Right lobe of liver (tissue), 6 donors: ENCODE data around the gene ADAMTS16. TPM values are rescaled to one million over a fixed set of nuclear protein-coding genes. Genes with fewer than 3 reads are reported as not detected.

ENCODE experiments used
- ATAC-seq, 4 donors: fragments of 200-7000 bp; cut with Tn5 transposase; one replicate each; pipeline ENCODE4 v1.9.1; 2020; ENCODE audit warnings: mild to moderate bottlenecking in 4 of 4, moderate library complexity in 4 of 4
- DNase-seq, 3 donors: peaks; one replicate each; pipeline ENCODE4 v3.0.0-alpha.2; 2020
- H3K27ac ChIP-seq, 3 donors: fragments of 200-600 bp; one replicate each; pipeline ENCODE4 v1.8.0; 2022
- H3K27me3 ChIP-seq, 2 donors: fragments of 200-600 bp; one replicate each; pipeline ENCODE4 v1.8.0; 2022
- H3K36me3 ChIP-seq, 4 donors: fragments of 200-600 bp; sonication (generic) in 1 of 4; one replicate each; pipeline versions ENCODE4 v1.5.1 to v1.8.0; 2017 to 2022; ENCODE audit warnings: control low read depth in 1 of 4
- H3K4me1 ChIP-seq, 4 donors: fragments of 200-600 bp; sonication (generic) in 1 of 4; one replicate each; pipeline versions ENCODE4 v1.5.1 to v1.8.0; 2017 to 2022; ENCODE audit warnings: control low read depth in 1 of 4
- H3K4me3 ChIP-seq, 3 donors: fragments of 200-600 bp; one replicate each; pipeline ENCODE4 v1.8.0; 2022
- H3K9me3 ChIP-seq, 4 donors: fragments of 200-600 bp; sonication (generic) in 1 of 4; one replicate each; pipeline versions ENCODE4 v1.5.1 to v1.8.0; 2017 to 2022; ENCODE audit warnings: control low read depth in 1 of 4
- POLR2A ChIP-seq: fragments of 450-650 bp; IDR thresholded peaks from one replicate; pipeline ENCODE4 v1.6.1; 2017; ENCODE audit warnings: antibody characterized with exemption, mild to moderate bottlenecking
- WGBS: methylation state at CpG from one replicate; pipeline ENCODE4 v1.1.6; 2018; ENCODE audit warnings: low coverage, low lambda C conversion rate; ENCODE audit not compliant: insufficient coverage; ENCODE audit errors: missing lambda C conversion rate; 5-methylcytosine and 5-hydroxymethylcytosine counted together
- intact Hi-C, 2 donors: fragments of 100-400 bp; cut with DNase I; formaldehyde crosslinking; loops; one replicate each; pipeline versions ENCODE4 v1.11.2 to v1.14.1; 2022
- total RNA-seq, 6 experiments: library from RNA; depleted of rRNA in 2 of 6; stranded (reverse); fragments of >200 nt in 2 of 6; fragmentation: NEBNext Ultra II Directional in 3 of 6; extraction: Animal tissue kit (Norgen Biotek cat#: 25700) in 3 of 6; gene quantifications; one replicate each; pipeline versions ENCODE4 v1.1.0 to v1.2.4, GENCODE V29; 2016 to 2023
- TF ChIP-seq, protein P1 (sequence below), 4 donors: fragments of 200-600 bp in 3 of 4; fragments of 450-650 bp in 1 of 4; IDR thresholded peaks; one replicate each; pipeline versions ENCODE4 v1.5.1 to v1.8.0; 2016 to 2022; ENCODE audit warnings: antibody characterized with exemption in 4 of 4, mild to moderate bottlenecking in 2 of 4
- donor health status: DM: no; HTN: yes; CAD: no.
- donor health status: DM: no; HTN: no; CAD: no.
- donor health status: DM: no; HTN: no; CAD: no.
- donor health status: DM: no; HTN: yes; CAD: no.
- donor health status: DM: no; HTN: yes; CAD: no.

Gene ADAMTS16
- total RNA-seq, 6 experiments from 2014 or later: not detected

GRCh38 chr5:5220901-5221631 lies 80.9 kb downstream of the ADAMTS16 start:
- Histone ChIP-seq H3K9me3 (no peaks in the 10 kb centered on the region), H3K27ac (no peak overlapping the region), H3K27me3 (no peaks in the 10 kb centered on the region), H3K36me3 (no peaks in the 10 kb centered on the region), H3K4me3 (no peak overlapping the region), H3K4me1 (no peaks in the 10 kb centered on the region)
- DNase-seq: no peak
- TF ChIP-seq, protein P1, sequence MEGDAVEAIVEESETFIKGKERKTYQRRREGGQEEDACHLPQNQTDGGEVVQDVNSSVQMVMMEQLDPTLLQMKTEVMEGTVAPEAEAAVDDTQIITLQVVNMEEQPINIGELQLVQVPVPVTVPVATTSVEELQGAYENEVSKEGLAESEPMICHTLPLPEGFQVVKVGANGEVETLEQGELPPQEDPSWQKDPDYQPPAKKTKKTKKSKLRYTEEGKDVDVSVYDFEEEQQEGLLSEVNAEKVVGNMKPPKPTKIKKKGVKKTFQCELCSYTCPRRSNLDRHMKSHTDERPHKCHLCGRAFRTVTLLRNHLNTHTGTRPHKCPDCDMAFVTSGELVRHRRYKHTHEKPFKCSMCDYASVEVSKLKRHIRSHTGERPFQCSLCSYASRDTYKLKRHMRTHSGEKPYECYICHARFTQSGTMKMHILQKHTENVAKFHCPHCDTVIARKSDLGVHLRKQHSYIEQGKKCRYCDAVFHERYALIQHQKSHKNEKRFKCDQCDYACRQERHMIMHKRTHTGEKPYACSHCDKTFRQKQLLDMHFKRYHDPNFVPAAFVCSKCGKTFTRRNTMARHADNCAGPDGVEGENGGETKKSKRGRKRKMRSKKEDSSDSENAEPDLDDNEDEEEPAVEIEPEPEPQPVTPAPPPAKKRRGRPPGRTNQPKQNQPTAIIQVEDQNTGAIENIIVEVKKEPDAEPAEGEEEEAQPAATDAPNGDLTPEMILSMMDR (IDR thresholded peaks at IDR 0.05): no peak
- TF ChIP-seq POLR2A: no peak
- intact Hi-C loops: no loop called here
- WGBS: 69% methylated on average over 12 of the region's 14 CpGs
- ATAC-seq: no peak

DNA sequence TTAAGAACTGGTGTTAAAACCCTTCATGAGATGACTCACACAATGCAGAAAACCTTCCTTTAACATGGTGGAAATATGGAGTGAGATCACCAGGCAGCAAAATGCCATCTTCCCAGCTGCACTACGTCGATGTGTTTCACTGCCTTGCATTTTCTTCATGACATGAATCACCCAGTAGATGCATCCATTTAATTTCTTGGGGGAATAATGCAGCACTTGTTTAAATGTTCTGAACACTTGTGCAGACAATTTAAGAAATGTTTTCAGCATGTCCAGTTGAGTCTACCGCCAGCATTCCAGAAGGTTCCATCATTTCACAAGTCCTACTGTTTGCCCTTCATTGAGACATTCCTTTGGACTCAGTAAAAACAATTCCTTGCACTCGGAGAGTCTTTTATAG lies 81.6 kb downstream of the ADAMTS16 start:
- Histone ChIP-seq H3K4me1 (no peaks in the 10 kb centered on the region), H3K4me3 (no peak overlapping the region), H3K27me3 (no peaks in the 10 kb centered on the region), H3K9me3 (no peaks in the 10 kb centered on the region), H3K27ac (no peak overlapping the region), H3K36me3 (no peaks in the 10 kb centered on the region)
- 82% methylated on average over 4 of the region's 4 CpGs for WGBS
- TF ChIP-seq, protein P1 (IDR thresholded peaks at IDR 0.05): no peak
- no peak for TF ChIP-seq POLR2A
- intact Hi-C loops: no loop called here
- DNase-seq (no peak), ATAC-seq (no peak)

DNA sequence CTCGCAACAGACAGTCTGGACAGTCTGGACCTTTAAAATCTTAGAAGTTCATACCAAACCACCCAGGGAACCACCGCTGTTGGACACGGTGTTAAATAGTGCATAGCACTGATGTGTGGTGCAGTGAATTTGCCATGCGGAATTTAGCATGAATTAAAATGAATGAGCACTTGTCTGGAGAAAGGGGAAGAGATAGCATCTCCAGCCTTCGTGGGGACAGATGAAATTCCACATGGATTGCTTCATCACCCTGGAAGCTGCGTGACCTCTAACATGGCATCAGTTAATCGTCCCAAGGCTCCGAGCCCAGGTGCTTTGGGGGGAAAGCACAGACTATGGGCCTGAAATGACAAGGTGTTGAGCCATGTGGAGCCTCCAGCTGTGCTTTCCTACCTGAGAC lies 91.4 kb downstream of the ADAMTS16 start:
- no peaks in the 10 kb centered on the region for H3K36me3 ChIP-seq
- no peaks in the 10 kb centered on the region for H3K27me3 ChIP-seq
- WGBS: 72% methylated on average over 5 of the region's 8 CpGs
- no peaks in the 10 kb centered on the region for H3K9me3 ChIP-seq
- no peak overlapping the region for H3K4me3 ChIP-seq
- TF ChIP-seq, protein P1 (IDR thresholded peaks at IDR 0.05): no peak
- TF ChIP-seq POLR2A: no peak
- ATAC-seq (no peak), DNase-seq (no peak)
- H3K4me1 ChIP-seq: no peaks in the 10 kb centered on the region
- no peak overlapping the region for H3K27ac ChIP-seq
- intact Hi-C loops: no loop called here

- Histone ChIP-seq H3K4me3 (no peak overlapping the region), H3K4me1 (no peaks in the 10 kb centered on the region), H3K9me3 (no peaks in the 10 kb centered on the region), H3K36me3 (no peaks in the 10 kb centered on the region), H3K27ac (no peak overlapping the region), H3K27me3 (no peaks in the 10 kb centered on the region)
- ATAC-seq (no peak), DNase-seq (no peak)
- intact Hi-C loops: no loop called here
- TF ChIP-seq POLR2A: no peak
- WGBS: 82% methylated on average over 10 of the region's 11 CpGs
Measured at GRCh38 chr5:5234912-5235311, 94.8 kb downstream of the ADAMTS16 start.

- intact Hi-C loops: no loop called here
- WGBS: 42% methylated on average over 3 of the region's 4 CpGs
- DNase-seq (no peak), ATAC-seq (no peak)
- TF ChIP-seq POLR2A: no peak
- TF ChIP-seq, protein P1 (IDR thresholded peaks at IDR 0.05): no peak
- no peaks in the 10 kb centered on the region for H3K27me3 ChIP-seq
- no peak overlapping the region for H3K27ac ChIP-seq
- H3K4me1 ChIP-seq: no peaks in the 10 kb centered on the region
- H3K36me3 ChIP-seq: no peaks in the 10 kb centered on the region
- no peak overlapping the region for H3K4me3 ChIP-seq
- no peaks in the 10 kb centered on the region for H3K9me3 ChIP-seq
Measured at GRCh38 chr5:5235685-5236084, 95.6 kb downstream of the ADAMTS16 start.
